GM18505 (cell line): ENCODE results near the gene CLEC16A.

Experiments used
- ATAC-seq: cut with Tn5 transposase; IDR thresholded peaks from one replicate; pipeline ENCODE4 v1.9.1; 2021; ENCODE audit not compliant: unreplicated experiment
- POLR2A ChIP-seq: IDR thresholded peaks from 4 replicates; pipeline ENCODE4 v1.6.1; 2011; ENCODE audit warnings: borderline replicate concordance; ENCODE audit not compliant: insufficient read depth, insufficient read length; ENCODE audit errors: extremely low read depth

CLEC16A gene

GRCh38 chr16:10978124-10978523, 33.8 kb downstream of the CLEC16A start:
- ATAC-seq, result no peak
- no peak for TF ChIP-seq POLR2A

GRCh38 chr16:10978871-10979446, 34.6 kb downstream of the CLEC16A start:
- ATAC-seq, result no peak
- TF ChIP-seq POLR2A, result no peak

- no peak for TF ChIP-seq POLR2A
- ATAC-seq, result no peak
Measured at GRCh38 chr16:10979717-10980601, 35.6 kb downstream of the CLEC16A start.

DNA sequence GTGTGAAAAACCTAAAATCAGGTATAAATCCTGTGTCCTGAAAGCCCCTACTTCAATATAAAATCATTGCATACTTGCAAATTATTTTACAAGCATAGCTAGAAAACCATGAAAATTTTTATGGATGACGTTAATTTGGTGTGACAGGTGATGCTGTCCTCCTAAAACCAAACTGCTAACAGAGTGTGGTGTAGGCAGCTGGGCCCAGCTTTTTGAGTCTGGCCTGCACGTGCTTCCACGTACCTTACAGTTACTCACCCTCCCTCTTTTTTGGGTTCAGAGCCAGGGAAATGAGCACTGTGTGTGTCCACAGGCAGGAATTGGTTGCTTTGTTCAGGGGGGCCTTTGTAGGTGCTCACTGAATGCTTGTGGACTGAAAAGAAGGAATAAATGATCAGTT, 36.4 kb downstream of the CLEC16A start:
- no peak for ATAC-seq
- no peak for TF ChIP-seq POLR2A

GRCh38 chr16:10981697-10982216, 37.4 kb downstream of the CLEC16A start:
- peak; percentile 67 for ATAC-seq
- peak; percentile 28 for TF ChIP-seq POLR2A

GRCh38 chr16:10982465-10983150, 38.2 kb downstream of the CLEC16A start:
- TF ChIP-seq POLR2A, result no peak
- peak; percentile 35 for ATAC-seq

DNA sequence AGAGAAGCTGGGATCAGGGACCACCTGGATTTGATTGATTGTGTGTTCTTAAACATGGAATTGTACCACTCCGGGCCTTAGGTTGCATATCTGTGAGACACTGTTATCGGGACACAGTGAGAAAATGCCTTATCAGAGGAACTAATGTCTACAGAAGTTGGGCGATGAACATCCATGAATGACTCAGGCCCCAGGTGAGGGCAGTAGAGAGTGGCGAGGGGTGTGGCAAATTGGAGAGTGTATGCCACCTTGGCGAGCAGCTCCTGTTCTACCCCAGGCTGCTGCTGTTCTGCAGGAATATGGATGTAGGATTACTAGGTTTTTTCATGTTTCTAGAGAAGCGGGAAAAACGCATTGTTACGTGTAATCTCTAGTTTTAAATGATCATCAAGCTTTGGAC, 38.8 kb downstream of the CLEC16A start:
- ATAC-seq, result peak; percentile 29

DNA sequence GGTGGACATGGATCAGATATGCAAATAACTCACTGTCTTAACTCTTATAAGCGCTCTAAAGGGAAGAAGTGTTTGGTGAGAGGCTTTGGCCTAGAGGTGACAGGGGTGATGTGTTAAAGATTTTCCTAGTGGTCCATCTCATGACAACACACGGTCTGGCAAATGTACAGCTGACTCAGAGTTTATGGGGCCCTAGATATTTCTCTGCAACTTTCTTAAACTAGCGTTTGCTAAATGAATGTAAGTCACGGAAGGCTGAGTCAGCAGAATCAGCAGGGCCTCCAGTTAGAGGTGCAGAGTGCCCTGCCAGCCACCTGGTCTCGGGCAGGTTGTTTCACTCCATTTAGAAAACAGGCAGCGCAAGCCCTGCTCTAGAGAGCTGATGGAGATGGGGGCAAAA, 40.1 kb downstream of the CLEC16A start:
- ATAC-seq, result no peak
- no peak for TF ChIP-seq POLR2A

More for the DNA sequence above, 38.8 kb downstream of the CLEC16A start:
- no peak for TF ChIP-seq POLR2A

GRCh38 chr16:10987361-10988163, 43.2 kb downstream of the CLEC16A start:
- no peak for ATAC-seq
- TF ChIP-seq POLR2A, result no peak

DNA sequence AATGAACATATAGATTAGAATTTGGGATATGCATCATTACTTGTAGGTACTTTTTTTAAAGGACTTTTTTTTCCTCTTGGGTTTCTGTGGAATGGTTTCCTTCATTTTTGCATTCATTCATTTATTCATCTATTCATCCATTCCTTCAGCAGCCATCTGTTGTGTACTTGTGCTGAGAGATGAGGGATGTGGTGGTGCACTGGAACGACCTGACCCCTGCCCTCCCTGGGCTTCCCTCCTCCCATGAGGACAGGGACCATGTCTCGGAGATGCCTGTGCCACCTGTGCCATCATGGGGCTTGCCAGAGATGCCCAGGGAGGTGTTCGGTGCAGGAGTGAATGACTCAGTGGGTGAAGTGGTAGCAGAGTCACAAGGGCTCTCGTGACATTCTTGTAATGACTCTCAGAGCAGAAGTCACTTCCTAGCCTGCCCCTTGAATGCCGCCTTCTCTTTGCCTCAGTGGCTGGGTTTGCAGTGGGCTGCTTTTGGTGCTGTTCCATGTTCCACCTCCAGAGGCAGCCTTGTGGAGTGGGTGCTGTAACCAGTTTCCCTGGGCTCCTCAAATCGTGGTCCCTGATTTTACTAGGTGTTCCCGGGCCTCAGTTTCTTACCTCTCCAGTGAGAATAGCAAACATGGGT, 43.9 kb downstream of the CLEC16A start:
- no peak for TF ChIP-seq POLR2A
- ATAC-seq, result peak; percentile 53

DNA sequence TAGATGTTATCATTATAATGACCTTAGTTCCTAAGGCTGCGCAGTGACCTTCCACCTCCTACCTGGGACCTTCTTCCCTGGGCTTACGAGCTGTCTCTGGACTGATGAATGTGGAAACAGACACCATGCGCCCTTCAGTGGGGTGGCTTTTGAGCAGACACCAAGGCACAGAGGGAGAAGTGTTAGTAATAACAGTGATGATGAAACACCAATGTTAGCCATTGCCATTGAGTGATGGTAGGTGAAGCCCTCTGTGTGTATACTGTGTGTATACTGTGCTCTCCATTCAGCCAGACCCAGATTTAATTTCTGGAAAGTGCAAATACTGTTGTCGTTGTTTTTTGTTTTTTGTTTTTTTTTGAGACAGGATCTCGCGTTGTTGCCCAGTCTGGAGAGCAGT, 44.5 kb downstream of the CLEC16A start:
- TF ChIP-seq POLR2A, result no peak
- no peak for ATAC-seq

GRCh38 chr16:10989559-10989958, 45.2 kb downstream of the CLEC16A start:
- no peak for TF ChIP-seq POLR2A

More at GRCh38 chr16:10989559-10989958, 45.2 kb downstream of the CLEC16A start:
- no peak for ATAC-seq
